Measurements from ENCODE around the gene EDC3.

The EDC3 gene

GRCh38 chr15:74628199-74628598 is 67.6 kb downstream of the EDC3 start:
- H3K9me2 ChIP-seq (replicated peaks; ENCODE audit: insufficient read depth, low read length), result no peaks in the 10 kb centered on the region
- H2AFZ ChIP-seq (ENCODE audit: low read depth, low read length, severe bottlenecking), result no peak overlapping the region
- no peak overlapping the region for H3K4me3 ChIP-seq (ENCODE audit: insufficient read depth, low read length, poor library complexity, severe bottlenecking)
- no peaks in the 10 kb centered on the region for H4K20me1 ChIP-seq (ENCODE audit: low read depth, low read length)
- H3K79me2 ChIP-seq (ENCODE audit: insufficient read depth, low read length), result no peaks in the 10 kb centered on the region
- H3F3A ChIP-seq (ENCODE audit: insufficient read depth), result no peaks in the 10 kb centered on the region
- no peak overlapping the region for H3K4me2 ChIP-seq (ENCODE audit: low read depth, low read length, poor library complexity, severe bottlenecking)
- no peak for TF ChIP-seq EZH2phosphoT487 (conservative IDR thresholded peaks at IDR 0.05; ENCODE audit: low read length)
- TF ChIP-seq, protein P1, sequence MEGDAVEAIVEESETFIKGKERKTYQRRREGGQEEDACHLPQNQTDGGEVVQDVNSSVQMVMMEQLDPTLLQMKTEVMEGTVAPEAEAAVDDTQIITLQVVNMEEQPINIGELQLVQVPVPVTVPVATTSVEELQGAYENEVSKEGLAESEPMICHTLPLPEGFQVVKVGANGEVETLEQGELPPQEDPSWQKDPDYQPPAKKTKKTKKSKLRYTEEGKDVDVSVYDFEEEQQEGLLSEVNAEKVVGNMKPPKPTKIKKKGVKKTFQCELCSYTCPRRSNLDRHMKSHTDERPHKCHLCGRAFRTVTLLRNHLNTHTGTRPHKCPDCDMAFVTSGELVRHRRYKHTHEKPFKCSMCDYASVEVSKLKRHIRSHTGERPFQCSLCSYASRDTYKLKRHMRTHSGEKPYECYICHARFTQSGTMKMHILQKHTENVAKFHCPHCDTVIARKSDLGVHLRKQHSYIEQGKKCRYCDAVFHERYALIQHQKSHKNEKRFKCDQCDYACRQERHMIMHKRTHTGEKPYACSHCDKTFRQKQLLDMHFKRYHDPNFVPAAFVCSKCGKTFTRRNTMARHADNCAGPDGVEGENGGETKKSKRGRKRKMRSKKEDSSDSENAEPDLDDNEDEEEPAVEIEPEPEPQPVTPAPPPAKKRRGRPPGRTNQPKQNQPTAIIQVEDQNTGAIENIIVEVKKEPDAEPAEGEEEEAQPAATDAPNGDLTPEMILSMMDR (IDR thresholded peaks at IDR 0.05; ENCODE audit: insufficient read depth, low read length, poor library complexity, severe bottlenecking), result no peak
- H3K9me3 ChIP-seq (ENCODE audit: insufficient read depth, low read length), result no peaks in the 10 kb centered on the region
- H3K27ac ChIP-seq (ENCODE audit: low read depth, low read length), result no peak overlapping the region
- H3K9ac ChIP-seq (ENCODE audit: low read length), result no peak overlapping the region
- no peaks in the 10 kb centered on the region for H3K36me3 ChIP-seq (ENCODE audit: low read length)
- no peaks in the 10 kb centered on the region for H3K27me3 ChIP-seq (ENCODE audit: low read length)

DNA sequence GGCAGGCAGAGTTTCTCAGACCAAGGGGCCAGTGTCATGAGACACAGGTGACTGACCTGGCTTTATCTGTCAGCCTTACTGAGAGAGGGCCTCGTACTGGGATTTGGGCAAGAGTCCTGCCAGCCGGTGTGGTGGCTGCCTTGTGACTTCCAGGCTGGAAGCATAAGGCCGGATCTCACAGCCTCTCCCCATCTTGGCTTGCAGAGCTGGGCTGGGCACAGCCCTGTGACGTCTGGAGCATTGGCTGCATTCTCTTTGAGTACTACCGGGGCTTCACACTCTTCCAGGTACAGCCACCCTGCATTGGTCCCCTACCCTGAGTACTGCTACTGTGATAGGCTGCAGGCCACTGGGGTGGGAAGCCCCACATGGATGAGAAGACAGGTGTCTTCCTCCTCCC is 68.1 kb downstream of the EDC3 start:
- no peaks in the 10 kb centered on the region for H3K79me2 ChIP-seq (ENCODE audit: insufficient read depth, low read length)
- H3K9me3 ChIP-seq (ENCODE audit: insufficient read depth, low read length), result no peaks in the 10 kb centered on the region
- H3K4me2 ChIP-seq (ENCODE audit: low read depth, low read length, poor library complexity, severe bottlenecking), result no peak overlapping the region
- H3K9me2 ChIP-seq (replicated peaks; ENCODE audit: insufficient read depth, low read length), result no peaks in the 10 kb centered on the region
- no peak overlapping the region for H3K27ac ChIP-seq (ENCODE audit: low read depth, low read length)
- H3K36me3 ChIP-seq (ENCODE audit: low read length), result no peaks in the 10 kb centered on the region
- H3F3A ChIP-seq (ENCODE audit: insufficient read depth), result no peaks in the 10 kb centered on the region
- TF ChIP-seq, protein P1 (IDR thresholded peaks at IDR 0.05; ENCODE audit: insufficient read depth, low read length, poor library complexity, severe bottlenecking), result no peak
- no peak for TF ChIP-seq EZH2phosphoT487 (conservative IDR thresholded peaks at IDR 0.05; ENCODE audit: low read length)
- no peak overlapping the region for H3K9ac ChIP-seq (ENCODE audit: low read length)
- no peaks in the 10 kb centered on the region for H3K27me3 ChIP-seq (ENCODE audit: low read length)
- no peak overlapping the region for H2AFZ ChIP-seq (ENCODE audit: low read depth, low read length, severe bottlenecking)
- H4K20me1 ChIP-seq (ENCODE audit: low read depth, low read length), result no peaks in the 10 kb centered on the region
- H3K4me3 ChIP-seq (ENCODE audit: insufficient read depth, low read length, poor library complexity, severe bottlenecking), result no peak overlapping the region

DNA sequence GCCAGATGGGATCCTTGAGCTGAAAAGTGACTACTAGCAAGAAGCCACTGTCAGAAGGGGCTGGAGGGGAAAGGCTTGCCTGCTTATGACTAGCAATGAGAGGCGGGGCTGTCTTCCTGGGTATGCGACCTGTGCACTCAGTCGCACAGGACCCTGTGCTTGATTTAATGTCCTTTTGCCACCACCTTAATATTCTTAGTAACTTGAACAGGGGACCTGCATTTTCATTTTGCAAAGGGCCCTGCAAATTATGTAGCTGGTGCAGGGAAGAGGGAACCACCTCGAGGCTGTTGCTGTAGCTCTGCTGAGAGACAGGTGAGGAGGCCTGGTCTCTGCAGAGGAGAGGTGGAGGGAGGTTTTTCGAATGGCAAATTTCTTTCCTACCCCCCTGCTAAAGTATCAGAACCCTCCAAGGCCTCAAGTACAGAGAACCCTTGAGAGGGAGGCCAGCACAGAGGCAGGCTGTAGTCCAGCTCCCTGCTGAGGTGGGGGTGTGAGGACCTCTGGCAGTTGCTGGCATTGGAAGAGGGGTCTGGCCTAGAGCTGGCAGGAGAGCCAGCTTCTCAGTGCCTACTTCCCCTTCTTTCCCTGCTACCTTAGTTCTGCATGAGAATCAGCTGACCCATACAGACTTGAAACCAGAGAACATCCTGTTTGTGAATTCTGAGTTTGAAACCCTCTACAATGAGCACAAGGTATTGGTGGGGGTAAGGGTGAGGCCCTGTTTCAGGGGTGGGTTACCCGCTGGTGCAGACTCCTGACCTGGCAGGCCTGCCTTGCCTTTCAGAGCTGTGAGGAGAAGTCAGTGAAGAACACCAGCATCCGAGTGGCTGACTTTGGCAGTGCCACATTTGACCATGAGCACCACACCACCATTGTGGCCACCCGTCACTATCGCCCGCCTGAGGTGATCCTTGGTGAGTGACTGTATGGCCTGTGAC is 68.8 kb downstream of the EDC3 start:
- no peaks in the 10 kb centered on the region for H3K9me3 ChIP-seq (ENCODE audit: insufficient read depth, low read length)
- H3K4me3 ChIP-seq (ENCODE audit: insufficient read depth, low read length, poor library complexity, severe bottlenecking), result no peak overlapping the region
- H3F3A ChIP-seq (ENCODE audit: insufficient read depth), result no peaks in the 10 kb centered on the region
- no peak for TF ChIP-seq EZH2phosphoT487 (conservative IDR thresholded peaks at IDR 0.05; ENCODE audit: low read length)
- TF ChIP-seq, protein P1 (IDR thresholded peaks at IDR 0.05; ENCODE audit: insufficient read depth, low read length, poor library complexity, severe bottlenecking), result no peak
- H3K36me3 ChIP-seq (ENCODE audit: low read length), result peaks cover 2% of the 10 kb centered on the region; the same call in 1 of the 2 replicates
- H3K9me2 ChIP-seq (replicated peaks; ENCODE audit: insufficient read depth, low read length), result no peaks in the 10 kb centered on the region
- no peak overlapping the region for H3K27ac ChIP-seq (ENCODE audit: low read depth, low read length)
- H3K9ac ChIP-seq (ENCODE audit: low read length), result no peak overlapping the region
- H2AFZ ChIP-seq (ENCODE audit: low read depth, low read length, severe bottlenecking), result no peak overlapping the region
- H4K20me1 ChIP-seq (ENCODE audit: low read depth, low read length), result no peaks in the 10 kb centered on the region
- H3K27me3 ChIP-seq (ENCODE audit: low read length), result no peaks in the 10 kb centered on the region
- peaks cover 4% of the 10 kb centered on the region; the same call in 1 of the 2 replicates for H3K79me2 ChIP-seq (ENCODE audit: insufficient read depth, low read length)
- no peak overlapping the region for H3K4me2 ChIP-seq (ENCODE audit: low read depth, low read length, poor library complexity, severe bottlenecking)
